IPS-NIHi11 (cell line): ENCODE results near the gene RAPGEF3.

Source experiments
- DNase-seq: peaks from one replicate; pipeline ENCODE4 v3.0.0; 2012; ENCODE audit warnings: mixed read lengths, low spot score

The RAPGEF3 gene

DNA sequence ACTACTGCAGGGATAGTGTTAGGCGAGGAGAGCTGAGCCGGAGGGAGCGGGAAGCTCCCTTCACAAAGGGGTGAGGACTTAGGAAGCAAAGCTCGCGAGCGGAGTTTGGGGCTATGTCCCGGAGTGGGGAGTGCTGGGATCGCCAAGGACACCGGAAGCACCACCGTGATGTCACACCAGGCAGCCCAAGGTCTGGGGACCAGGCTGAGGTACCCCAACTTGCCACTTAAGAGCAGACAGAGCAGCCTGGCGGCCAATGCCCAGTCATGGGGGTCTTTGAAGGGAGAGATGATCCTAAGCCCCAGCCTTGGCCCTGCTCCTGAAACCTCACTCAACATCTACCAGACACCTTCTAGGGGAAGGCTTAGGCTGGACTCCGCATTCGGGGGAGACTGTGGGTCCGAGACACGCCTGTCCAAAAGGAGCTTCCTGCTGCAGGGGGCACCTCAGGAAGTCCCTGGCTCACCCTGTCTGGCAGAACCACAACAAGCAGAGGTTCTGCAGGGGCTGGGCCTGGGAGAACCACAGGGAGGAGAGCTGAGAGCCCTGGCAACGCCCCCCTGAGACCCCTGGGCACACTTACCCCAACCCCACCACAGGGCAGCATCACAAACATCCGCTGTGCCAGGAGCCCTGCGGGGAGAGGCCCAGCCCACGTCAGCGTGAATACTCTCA lies 32.1 kb upstream of the RAPGEF3 start:
- DNase-seq: no peak

DNA sequence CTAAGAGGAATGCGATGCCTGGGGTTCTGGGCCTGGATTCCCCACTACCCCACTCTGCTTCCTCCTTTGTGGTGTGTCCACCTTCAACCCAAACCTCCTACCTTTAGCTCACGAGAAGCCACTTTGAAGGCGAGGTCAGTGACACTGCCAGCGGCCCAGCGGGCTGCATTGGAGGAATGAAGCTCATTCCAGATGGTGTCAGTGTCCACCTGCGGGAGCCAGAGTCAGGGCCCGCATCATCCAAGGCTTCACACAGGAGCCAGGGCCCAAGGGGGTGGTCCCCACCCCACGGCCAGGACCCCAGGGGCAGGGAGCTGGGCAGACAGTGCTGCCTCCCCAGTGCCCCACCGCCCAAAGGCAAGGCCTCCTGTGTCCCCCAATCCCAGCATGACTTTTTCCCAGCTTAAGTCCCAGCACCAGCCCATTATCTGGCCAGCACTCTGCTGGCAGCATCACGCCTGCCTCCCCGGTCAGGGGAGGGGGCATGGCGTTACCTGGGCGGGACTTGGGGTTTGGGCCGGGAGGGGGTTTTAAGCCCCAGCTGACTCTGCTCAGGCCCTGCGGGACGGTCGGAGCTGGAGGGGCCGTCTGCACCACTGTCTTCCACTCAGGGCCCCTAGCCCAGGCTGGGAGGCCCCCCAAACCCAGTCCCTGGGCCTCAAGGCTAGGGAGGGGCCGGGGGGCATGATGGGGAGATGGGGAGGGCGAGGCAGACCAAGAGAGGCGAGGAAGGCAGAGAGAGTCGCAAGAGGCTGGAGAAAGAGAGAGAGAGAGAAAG lies 31.2 kb upstream of the RAPGEF3 start:
- no peak for DNase-seq

DNA sequence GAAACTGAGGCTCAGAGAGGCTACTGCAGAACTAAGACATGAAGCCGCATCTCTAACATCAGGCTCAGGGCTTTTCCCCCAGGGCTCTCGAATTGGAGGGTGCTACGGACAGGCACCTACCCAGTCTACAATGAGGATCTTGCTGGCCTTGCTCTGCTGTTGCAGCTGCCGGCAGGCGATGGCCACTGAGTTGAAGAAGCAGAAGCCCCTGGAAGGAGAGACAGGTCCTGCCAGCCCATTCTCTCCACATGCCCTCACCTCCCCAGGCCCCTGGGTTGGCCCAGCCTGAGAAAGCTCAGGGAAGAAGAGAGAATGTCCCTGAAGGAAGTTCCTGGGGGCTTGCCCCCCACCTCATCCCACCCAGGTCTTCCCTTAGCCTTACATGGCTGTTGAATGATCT lies 30.5 kb upstream of the RAPGEF3 start:
- DNase-seq: no peak

DNA sequence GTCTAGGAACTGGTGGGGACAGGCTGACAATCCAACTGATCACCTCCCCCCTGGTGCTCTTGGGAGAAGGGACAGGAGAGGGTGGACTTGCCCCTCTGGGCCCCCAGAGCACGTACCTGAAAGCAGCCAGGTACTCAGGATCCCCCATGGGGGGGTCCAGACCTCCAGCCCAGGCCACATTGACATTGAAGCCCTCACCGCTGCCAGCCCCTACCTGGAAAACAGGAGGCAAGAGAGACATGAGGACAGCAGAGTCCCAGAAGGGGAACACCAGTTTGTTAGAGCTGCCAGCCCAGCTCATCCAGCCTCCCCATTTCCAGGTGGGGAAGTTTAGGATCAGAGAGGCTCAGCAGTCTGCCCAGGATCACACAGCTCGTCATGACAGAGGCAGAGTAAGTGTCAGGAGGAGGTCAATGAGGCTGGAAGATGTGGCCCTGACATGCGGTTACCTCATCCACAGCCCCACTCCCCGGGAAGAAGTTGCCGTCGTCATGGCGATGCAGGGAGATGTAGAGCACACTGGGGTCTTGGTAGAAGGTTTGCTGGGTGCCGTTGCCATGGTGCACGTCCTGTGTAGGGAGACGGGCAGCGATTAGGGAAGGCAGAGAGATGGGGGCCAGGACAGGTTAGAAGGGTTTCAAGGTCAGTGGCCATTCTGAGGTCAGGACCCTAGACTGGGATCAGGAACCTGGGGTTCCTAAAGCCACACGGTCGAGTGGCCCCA lies 29.1 kb upstream of the RAPGEF3 start:
- DNase-seq: no peak

DNA sequence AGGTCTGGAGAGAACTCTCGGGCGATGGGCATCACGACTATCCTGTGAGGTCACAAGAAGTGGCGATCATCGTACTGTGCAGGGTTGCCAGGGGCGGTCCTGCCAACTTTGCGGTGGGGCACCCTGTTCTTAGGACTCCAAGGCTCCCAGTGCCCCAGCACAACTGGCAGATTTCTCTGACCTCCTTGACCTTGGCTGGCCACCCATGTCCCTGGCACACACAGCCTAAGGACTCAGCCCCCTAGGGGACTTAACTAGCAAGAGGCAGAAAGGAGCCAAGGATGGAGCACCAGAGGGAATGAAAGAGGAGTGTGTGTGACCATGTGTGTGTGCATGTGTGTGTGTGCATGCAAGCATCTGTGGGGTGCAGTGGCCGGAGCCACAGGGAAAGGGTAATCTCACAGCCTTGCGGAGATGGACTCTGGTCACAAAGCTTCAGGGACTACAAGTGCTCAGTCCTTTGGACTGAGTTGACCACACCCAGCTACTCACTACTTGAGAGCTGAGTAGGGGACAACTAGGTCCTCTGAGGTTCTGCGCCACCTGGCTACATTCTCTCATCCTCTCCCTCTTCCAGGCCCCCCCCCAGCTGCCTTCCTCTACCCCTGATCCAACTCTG lies 28.1 kb upstream of the RAPGEF3 start:
- no peak for DNase-seq

DNA sequence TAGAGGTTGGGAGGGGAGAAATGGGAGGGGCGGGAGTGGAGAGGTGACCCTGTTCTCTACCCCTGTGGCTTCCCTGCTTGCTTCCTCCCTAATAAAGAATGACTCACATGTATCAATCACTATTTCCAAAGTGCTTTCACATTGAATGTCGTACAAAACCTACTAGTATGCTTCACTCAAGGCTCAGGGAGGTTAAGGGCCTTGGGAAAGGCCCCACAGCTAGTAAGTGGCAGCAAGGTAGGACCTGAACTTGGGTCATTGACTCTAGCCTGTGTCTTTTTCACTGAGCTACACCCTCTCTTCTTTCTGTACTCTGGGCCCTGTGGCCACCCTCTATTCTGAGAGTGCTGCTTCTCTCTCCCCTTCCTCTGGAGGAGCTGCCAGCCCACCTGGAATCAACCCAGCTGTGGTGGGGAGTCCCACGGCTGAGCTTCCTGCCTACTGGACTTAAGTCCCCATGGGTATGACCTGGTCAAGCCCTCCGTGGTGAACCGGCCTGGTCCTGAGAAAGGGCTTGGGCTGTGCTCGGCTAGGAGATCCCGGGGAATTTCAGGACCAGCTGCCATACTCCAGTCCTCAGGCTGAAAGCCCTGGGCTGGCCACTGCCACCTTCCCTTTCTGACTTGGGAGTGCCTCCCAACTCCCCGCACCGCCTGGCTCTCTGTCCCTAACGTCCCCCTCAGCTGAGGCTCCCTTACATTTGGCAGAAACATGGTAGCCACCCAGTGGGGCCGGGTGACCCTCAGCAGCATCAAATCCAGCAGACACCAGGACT lies 27.4 kb upstream of the RAPGEF3 start:
- no peak for DNase-seq

DNA sequence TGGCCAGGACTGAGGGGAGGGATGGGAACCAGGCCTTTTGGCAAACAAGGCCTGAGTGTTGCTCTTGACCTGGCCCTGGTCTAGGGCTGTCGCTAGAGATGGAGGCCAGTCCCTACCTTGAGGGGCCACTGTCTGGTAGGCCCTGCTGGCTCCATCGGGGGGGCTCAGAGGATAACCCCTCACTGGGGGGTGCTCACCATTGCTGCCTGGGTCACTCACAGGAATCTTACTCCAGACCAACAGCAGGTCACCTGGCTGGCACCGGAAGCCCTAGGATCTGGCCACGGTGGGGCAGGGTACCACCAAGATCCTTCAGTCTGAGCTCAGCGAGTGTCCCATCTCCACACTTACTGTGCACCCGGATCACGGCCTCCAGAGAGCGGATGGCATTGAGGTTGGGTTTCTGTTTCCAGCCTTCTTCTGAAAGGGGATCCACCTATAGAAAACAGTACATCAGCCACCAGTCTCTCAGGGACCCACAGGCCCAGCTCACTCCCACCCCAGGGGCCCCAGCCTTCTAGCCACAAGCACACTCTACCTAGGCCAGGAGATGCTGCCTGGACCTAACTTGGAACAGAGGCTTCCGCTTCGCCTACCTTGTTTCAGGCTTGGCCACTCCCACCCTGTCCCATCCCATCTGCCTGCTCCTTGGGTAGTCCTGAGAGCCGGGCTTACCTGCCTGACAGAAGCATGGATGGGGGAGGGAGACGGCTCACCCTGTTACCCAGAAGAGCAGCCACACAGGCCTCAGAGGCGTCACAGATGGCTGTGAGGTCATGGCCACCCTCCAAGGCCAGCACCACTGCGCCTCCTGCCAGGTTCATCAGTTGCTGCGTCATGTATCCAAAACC lies 26.6 kb upstream of the RAPGEF3 start:
- DNase-seq: no peak

DNA sequence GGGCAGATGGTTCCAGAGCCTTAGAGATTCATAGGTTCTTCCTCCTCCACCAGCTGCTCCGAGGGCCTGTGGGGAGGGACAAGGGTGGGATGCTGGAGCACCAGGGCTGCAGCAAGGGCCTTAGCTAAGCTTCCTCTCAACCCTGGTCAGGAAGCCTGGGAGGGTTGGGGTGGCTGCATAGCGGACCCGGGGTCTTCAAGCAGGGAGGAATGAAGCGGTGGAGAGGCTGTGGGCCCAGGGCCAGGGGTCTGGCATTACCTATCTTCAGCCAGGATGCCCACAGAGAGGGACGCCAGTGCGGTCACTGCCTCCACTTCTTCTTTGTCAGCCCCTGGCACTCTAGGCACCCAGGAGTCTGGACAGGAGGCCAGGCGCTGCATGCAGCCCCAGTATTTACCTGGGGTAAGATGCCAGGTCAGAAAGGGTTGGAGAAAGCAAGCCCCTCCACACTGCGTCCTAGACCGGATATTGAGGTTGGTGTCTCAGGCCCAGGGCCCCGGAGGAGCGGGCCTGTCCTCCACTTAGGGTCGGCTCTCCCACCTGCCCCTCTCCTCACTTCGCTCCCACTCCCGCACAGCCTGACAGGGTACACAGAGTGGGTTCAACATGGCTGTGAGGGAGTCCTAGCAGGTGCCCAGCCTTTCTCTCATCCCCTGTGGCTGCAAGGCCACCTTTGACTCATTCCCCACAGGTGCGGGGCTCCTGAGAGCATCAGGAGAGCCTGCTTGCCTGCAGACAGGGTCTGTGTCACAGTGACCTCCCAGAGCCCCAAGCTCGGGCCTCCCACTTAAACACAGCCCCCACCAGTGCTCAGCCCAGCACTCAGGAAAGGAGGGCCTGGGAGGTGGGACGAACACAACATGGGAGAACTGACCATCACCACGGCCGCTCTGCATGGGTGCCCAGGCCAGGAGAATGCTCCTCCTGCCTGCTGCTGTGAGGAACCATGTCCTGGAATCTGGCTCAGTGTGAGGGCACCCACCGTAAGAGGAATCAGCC lies 25.4 kb upstream of the RAPGEF3 start:
- DNase-seq: no peak

DNA sequence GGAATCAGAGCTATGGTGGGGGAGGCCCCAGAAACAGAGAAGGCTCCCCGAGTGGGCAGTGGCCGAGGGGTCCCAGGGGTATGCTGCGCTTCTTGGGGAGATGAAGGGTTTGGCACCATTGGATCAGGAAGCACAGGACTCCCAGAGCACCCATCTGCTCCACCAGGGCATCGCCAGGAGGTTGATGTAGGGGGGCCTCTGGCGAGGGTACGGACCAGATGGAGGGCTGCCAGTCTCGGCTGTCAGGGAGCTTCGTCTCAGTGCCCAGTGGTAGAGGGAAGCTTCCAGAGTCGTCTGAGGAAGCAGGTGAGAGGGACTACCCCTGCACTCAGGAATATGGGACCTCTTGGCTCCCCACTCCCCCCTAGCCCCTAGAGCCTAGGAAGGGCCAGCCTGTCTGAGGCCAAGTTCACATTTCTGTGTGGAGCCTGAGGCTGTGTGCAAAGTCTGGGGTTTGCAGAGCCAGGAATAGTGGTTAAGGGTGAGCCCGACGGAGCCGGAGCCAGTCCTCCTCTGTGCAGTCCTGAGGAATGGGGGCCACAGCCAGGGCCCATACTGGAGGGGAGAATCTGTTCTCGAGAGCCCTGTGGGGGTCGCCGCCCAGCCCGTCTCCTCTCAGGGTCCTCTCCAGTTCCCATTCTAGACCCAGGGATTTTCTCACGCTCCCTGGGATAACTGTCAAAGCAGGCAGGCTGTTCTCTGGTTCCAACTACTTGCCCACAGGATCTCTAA lies 24.5 kb upstream of the RAPGEF3 start:
- no peak for DNase-seq

DNA sequence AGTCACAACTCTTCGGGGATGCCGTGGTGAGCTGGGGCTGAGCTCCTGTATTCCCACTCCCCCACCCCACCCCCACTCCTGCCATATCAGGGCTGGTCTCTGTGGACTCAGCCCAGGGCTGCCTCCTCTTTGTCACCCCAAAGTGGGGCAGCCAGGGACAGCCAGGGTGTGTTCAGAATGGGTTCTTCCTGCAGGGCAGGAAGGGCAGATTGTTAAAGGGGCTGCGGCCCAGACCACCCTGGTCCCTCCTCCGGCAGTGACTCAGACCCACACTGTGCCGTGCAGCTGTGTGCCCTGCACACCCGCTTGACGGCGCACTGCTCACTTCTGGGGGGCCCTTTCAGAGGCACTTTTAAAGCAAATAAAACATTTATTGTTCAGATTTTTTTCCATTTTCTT lies 23.7 kb upstream of the RAPGEF3 start:
- DNase-seq: no peak

DNA sequence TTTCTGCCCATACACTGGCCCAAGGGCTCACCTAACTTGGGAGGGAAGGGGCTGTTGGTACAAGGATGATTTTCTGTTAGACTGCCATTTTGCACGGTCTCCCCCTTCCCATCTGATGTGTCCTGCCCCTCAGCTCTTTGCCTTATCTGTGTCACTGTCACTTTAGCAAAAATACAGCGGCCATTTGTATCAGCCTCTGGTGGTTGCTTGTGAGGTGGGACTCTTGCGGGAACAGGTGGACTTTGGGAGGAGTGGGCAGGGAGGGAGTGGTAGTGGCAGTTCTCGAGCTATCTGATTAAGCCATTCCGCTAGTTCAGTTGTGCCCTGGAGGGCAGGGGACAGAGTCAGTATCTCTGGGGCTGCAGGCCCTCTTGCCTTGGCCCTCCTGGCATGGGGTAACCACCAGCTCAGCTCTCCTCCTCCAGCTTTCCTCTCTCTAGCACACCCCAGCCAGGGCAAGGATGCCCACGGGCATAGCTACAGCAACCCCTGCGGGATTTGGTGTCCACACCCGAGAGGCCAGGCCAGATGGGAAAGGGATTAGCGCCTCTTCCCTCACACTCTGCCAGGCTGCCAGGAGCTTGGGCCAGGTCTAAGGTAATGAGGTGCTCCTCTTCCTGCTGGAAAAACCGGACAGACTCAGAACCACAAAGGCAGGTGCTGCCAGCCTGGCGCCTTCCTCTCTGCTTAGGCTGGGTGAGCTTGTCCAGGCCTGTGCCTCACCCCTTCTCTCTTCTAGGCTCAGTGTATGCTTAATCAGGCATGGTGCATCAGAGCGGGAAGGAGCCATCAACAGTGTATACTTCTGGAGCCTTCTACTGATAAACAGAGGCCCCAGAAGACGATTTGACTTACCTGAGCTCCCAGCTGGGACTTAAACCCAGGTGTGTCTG lies 23.0 kb upstream of the RAPGEF3 start:
- no peak for DNase-seq

DNA sequence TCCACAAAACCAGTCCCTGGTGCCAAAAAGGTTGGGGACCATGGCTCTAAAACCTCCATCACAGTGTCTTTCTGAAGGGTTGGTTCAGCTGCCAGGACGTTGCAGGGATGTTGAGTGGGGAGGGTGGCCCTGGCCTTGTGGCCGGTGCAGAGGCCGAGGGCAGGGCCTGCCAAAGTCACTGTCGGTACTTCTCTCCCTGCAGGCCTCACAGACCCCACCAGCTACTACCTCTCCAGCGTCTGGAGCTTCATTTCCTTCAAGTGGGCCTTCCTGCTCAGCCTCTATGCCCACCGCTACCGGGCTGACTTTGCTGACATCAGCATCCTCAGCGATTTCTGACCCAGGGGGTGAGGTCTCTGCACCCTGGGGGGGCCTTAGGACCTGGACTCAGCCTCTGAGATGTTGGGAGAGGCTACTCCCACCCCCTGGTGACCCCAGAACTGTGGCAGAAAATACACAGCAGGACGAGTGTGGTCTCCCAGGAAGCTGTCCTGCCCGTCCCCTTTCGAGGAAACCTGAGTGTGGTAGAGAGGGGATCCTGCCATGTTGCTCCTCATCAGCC lies 21.3 kb upstream of the RAPGEF3 start:
- DNase-seq: no peak

DNA sequence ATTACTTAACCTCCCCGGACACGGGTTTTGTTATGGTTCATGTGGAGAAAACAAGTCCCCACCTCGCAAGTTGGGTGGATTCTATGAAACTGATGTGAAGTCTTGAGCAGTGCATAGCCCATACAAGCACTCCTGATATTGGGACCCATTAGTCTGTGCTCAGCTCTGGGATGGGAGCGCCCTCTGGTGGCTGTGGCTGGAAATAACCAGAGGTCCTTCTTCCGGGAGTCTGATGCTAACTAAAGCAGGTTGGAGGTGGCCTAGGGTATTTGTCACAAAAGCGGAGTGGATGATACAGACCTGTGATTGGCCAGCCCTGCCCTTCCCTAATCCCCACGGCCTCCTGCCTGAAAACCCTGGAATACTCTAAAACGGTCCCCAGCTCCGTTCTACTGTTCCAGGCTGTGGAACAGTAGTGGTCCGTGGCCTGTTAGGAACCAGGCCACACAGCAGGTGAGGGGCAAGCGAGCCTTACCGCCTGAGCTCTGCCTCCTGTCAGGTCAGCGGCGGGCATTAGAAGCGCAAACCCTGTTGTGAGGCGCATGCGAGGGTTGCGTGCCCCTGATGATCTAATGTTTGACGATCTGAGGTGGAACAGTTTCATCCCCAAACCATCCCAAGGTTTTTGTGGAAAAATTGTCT lies 20.7 kb upstream of the RAPGEF3 start:
- peak; percentile 86 for DNase-seq

DNA sequence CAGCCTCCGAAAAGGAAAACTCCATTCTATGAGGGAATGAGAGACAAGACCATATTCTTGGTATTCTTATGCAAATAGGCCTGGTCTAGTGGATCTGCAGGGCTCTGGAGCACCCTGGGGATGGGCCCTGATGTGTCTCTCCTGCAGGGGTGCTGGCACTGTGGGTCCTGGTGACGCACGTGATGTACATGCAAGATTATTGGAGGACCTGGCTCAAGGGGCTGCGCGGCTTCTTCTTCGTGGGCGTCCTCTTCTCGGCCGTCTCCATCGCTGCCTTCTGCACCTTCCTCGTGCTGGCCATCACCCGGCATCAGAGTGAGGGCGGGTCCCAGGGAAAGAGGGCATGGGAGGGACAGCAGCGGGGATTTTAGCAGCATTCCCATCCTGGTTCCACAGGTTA lies 20.2 kb upstream of the RAPGEF3 start:
- DNase-seq: no peak

DNA sequence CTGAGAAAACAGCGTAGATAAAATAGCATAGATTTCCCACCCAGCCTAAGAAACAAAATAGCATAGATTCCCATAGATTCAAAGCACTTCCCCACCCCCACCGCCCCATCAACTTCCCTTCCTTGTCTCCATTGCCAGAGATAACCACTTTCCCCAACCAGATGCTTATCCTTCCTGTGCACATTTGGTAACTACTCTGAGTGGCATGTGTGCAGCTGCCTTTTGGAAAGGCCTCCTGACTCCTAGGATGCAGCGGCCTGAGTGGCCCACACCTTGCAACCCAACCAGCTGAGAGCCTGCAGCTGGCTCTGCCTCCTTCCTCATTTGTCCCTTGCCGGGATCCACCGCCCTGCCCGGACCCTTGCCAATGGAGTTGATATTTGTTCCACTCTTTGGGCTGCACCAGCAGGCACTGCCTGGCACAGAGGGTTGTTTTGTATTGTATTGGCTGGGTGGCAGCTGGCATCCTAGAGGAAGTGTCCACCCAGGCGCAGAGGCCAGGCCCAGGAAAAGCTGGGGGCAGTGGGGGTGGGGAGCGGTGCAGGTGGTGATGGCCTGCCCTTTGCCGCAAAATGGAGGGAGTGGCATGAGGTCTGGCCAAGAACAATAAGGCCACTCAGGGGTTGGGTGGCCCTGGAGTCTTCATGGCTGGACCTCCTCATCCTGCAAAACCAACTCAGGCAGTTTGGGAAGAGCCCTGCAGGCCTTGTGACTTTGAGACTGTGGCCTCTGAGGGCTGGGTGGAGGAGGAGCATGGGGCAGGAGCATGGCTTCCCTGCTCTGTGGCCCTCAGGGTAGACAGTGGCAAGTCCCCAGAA lies 19.3 kb upstream of the RAPGEF3 start:
- DNase-seq: no peak

DNA sequence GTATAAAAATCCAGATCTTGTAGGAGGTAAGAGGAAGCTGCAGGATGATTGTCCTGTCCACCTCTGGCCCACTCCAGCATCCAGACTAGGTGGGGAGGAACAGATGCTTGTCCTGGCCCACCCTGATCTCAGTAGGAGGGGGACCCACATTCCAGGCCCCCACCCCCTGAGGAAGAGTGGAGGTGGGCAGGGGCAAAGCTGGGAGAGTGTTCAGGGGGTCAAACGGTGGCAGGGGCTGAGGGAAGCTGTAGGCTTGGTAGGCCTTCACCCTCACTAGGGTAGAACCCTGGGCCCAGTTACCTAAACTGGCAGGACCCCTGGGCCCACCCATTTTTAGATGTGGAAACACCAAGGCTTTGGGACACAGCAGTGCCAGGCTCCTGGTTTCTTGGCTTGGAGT lies 18.5 kb upstream of the RAPGEF3 start:
- DNase-seq: no peak
